IPS-15b (cell line): ENCODE results near the gene NTNG1.

Source experiments
- H3K27me3 ChIP-seq: one replicate; pipeline ENCODE4 v1.6.1; 2013; ENCODE audit warnings: low read length; ENCODE audit not compliant: control insufficient read depth, insufficient read depth
- H3K36me3 ChIP-seq: one replicate; pipeline ENCODE4 v1.6.1; 2013; ENCODE audit warnings: low read length; ENCODE audit not compliant: control insufficient read depth, insufficient read depth
- H3K4me1 ChIP-seq: one replicate; pipeline ENCODE4 v1.6.1; 2013; ENCODE audit warnings: mild to moderate bottlenecking, low read length; ENCODE audit not compliant: control insufficient read depth, insufficient read depth
- H3K4me3 ChIP-seq: one replicate; pipeline ENCODE4 v1.5.1; 2013; ENCODE audit warnings: low read depth, low read length
- H3K9ac ChIP-seq: one replicate; pipeline ENCODE4 v1.6.1; 2013; ENCODE audit warnings: low read depth, mild to moderate bottlenecking, low read length
- H3K9me3 ChIP-seq: one replicate; pipeline ENCODE4 v1.6.1; 2013; ENCODE audit warnings: mild to moderate bottlenecking, low read length; ENCODE audit not compliant: control insufficient read depth, insufficient read depth

NTNG1 gene

DNA sequence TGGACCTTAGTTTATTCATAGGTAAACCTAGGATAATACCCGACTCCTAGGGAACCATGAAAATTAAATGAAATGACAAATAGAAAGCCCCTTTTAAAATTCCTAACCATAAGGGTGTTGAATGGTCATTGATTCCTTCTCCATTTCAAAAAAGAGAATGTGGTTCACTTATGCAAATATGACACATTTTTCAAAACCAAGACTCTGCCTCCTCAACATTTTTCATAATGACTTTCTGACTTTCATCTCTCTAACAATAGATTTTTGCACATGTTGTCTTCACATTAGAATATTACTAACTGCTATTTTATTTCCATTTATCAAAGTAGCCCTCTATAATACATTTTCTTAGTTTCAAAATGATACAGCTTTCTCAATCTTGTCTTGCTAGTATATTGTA is 169.1 kb downstream of the NTNG1 start:
- H3K4me1 ChIP-seq, result no peaks in the 10 kb centered on the region
- H3K4me3 ChIP-seq, result no peak overlapping the region
- no peaks in the 10 kb centered on the region for H3K27me3 ChIP-seq
- H3K9me3 ChIP-seq, result no peaks in the 10 kb centered on the region
- no peaks in the 10 kb centered on the region for H3K36me3 ChIP-seq
- no peak overlapping the region for H3K9ac ChIP-seq

DNA sequence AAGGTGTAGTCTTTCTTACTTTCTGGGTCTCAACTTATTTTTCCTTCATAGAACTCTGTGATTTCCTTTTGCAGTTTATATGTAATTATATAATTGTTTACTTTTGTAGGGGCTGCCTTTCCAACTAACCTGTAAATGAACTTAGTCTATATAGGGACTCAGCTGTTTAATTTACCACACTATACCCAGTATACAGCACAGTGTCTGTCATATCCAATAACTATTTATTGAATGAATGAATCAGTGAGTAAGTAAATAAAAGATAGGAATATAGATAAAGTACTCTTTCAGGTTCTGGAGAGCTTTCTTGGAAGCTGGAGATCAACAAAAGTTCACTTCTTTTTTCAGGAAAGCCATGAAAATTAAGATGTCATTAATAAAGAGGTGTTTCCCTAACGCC is 174.8 kb downstream of the NTNG1 start:
- H3K4me1 ChIP-seq, result no peaks in the 10 kb centered on the region
- no peaks in the 10 kb centered on the region for H3K36me3 ChIP-seq
- H3K4me3 ChIP-seq, result no peak overlapping the region
- no peak overlapping the region for H3K9ac ChIP-seq
- H3K27me3 ChIP-seq, result no peaks in the 10 kb centered on the region
- H3K9me3 ChIP-seq, result no peaks in the 10 kb centered on the region

DNA sequence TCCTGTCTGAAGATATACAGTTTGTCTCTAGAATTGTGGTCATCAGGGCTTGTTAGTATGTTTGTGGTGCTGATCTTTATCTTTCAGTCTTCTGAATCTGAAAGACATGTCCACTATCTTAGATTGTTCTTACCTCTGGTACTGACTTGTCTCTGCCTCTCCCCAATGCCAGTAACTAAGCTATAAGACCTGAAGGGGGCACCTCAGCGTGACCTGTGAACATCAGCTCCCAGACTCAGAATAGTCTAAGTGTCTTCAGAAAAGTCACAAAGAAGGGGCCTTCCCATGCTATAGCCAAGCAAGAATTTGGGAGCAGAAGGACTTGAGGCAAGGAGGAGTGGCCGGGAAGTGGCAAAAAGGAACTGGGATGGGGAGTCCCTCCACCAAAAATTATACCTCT is 178.1 kb downstream of the NTNG1 start:
- no peaks in the 10 kb centered on the region for H3K9me3 ChIP-seq
- H3K9ac ChIP-seq, result no peak overlapping the region
- H3K4me3 ChIP-seq, result no peak overlapping the region
- H3K36me3 ChIP-seq, result no peaks in the 10 kb centered on the region
- H3K4me1 ChIP-seq, result no peaks in the 10 kb centered on the region
- no peaks in the 10 kb centered on the region for H3K27me3 ChIP-seq

DNA sequence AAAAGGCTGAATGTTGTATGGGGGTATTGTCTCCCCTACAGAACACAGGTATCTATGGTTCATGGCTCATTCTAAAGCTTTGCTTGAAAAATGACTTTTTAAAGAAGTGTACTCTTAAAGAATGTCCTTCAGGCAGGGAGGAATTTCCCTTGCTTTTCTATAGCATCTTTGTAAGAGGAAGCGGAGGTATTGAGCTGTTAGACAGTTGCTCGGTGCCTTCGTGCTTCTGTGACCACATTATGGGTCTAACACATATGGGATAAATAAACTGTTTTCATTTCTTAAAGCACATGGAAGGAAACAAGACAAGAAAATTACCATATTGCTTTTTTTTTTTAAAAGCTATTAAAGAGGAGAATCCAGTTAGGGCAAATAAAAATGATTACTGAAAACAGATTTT is 182.9 kb downstream of the NTNG1 start:
- Histone ChIP-seq H3K4me3 (no peak overlapping the region), H3K36me3 (no peaks in the 10 kb centered on the region), H3K4me1 (no peaks in the 10 kb centered on the region), H3K9ac (no peak overlapping the region), H3K9me3 (no peaks in the 10 kb centered on the region), H3K27me3 (no peaks in the 10 kb centered on the region)

DNA sequence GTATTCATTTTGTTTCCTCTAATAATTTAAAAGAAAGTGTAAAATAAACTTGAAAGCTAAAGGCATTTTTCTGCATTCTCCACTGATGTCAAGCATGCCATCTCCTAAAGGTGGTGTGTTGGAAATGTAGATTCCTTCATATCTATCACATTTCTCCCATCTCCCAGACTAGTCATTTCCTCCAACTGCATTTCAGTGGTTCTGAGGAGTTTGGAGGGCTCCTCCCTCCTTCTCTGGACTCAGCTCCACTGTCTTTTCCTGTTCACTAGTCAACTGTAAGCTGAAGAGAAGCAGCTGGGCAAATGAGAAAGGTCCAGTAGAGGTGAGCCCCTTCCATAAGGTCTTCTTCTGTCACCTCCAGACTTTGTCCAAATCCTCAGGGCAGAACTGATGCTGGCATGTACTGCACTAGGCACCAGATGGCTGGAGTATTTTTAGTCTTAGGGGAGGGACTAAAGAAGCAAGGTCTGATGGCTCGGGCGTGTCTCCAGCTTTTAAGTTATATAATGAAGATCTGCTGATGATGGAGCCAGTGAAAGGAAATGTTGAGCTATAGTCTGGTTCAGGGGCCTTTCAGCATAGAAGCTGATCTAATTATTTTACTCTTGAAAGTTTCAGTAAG is 186.1 kb downstream of the NTNG1 start:
- Histone ChIP-seq H3K9me3 (no peaks in the 10 kb centered on the region), H3K4me3 (no peak overlapping the region), H3K9ac (no peak overlapping the region), H3K27me3 (no peaks in the 10 kb centered on the region), H3K36me3 (no peaks in the 10 kb centered on the region), H3K4me1 (no peaks in the 10 kb centered on the region)

DNA sequence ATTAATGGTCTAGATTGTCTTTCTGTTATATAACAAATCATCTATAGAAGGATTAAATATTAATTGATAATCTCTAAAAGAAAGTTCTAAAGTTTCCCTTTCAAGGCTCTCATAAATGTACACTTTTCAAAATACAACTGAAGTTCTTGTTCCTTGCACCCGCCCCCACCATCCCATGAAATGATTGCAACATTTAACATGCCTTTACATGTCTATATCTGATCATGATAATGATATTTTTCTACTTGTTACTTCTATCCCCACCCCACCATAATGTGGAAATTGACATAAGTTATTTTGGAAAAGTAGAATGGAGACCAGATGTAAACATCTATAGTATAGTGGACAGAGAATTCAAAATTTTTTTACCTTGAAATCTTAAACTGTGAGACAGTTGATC is 186.6 kb downstream of the NTNG1 start:
- Histone ChIP-seq H3K36me3 (no peaks in the 10 kb centered on the region), H3K9me3 (no peaks in the 10 kb centered on the region), H3K4me3 (no peak overlapping the region), H3K4me1 (no peaks in the 10 kb centered on the region), H3K9ac (no peak overlapping the region), H3K27me3 (no peaks in the 10 kb centered on the region)

DNA sequence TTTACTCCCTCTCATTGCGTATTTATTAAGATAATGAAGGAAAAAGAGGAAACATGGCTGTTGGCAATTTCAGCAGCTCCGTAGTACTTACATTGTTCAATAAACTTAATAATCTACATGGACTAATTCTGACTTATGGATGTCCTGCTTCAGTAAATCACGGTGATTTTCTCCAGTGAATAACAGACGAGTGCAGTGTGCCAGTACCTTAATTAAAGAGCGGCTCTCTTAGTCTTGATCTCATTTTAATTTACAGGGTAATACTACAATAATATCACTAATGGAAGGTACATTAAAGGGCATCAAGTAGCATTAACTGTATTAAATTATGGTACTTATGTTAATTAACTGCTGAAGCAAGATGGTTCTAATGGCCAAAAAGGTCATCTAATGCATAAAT is 187.2 kb downstream of the NTNG1 start:
- H3K4me1 ChIP-seq, result no peaks in the 10 kb centered on the region
- H3K9me3 ChIP-seq, result no peaks in the 10 kb centered on the region
- H3K27me3 ChIP-seq, result no peaks in the 10 kb centered on the region
- no peak overlapping the region for H3K4me3 ChIP-seq
- H3K36me3 ChIP-seq, result no peaks in the 10 kb centered on the region
- no peak overlapping the region for H3K9ac ChIP-seq

DNA sequence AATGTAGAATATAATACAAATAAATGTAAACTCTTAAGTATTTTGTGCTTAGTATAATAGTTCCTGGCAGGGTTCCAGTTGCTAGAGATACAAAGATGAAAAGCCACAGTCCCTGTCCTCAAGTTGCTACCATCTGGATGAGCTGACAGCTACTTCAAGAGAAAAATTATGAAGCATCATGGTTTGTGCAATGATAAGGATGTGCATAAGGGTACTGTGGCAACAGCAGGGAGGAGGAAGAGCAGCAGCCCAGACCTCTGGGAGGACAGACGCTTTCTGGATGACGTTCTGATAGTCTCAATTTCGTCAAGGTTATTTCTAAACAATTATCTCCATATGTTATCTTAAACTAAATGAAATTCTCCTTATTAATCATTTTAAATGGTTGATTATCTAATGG is 198.9 kb downstream of the NTNG1 start:
- H3K9ac ChIP-seq, result no peak overlapping the region

DNA sequence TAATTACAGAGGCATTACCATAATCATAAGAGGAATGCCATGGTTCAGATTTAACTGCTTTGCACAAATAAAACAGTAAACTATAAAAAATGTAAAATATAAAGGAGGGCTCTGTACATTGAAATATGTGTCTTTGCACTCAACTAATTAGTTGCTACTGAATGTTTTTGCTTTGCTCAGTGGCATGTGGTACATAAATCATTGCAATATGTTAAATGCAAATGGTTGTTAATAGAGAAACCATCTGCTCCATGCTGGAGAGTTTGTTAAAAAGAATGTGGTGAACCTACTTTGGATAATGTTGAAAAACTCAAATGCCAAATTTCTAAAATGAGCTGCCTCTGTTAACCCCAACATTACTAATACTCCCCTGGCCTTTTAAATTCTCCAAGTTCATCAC is 201.5 kb downstream of the NTNG1 start:
- no peaks in the 10 kb centered on the region for H3K4me1 ChIP-seq
- H3K36me3 ChIP-seq, result no peaks in the 10 kb centered on the region
- H3K9me3 ChIP-seq, result no peaks in the 10 kb centered on the region
- no peak overlapping the region for H3K9ac ChIP-seq
- no peaks in the 10 kb centered on the region for H3K27me3 ChIP-seq
- H3K4me3 ChIP-seq, result no peak overlapping the region

More for the DNA sequence above, 198.9 kb downstream of the NTNG1 start:
- Histone ChIP-seq H3K4me1 (no peaks in the 10 kb centered on the region), H3K4me3 (no peak overlapping the region), H3K36me3 (no peaks in the 10 kb centered on the region), H3K27me3 (no peaks in the 10 kb centered on the region), H3K9me3 (no peaks in the 10 kb centered on the region)

DNA sequence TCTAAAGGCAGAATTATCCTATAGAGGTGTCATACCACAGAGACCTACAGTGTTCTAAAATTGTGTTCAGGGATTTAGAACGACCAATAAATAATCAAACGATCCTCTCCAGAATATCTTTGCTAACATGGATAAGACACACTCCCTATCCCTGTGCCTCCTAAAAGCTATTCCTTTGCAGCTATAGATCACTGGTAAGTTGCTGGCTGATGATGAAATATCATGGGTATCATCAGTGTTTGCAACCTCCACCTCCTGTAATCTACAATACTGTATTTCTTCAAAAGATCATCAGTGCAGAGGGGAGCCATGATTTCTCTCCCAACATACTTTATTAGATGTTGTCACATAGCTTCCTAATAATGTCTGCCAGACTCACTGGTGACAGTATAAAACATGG is 201.9 kb downstream of the NTNG1 start:
- Histone ChIP-seq H3K4me1 (no peaks in the 10 kb centered on the region), H3K36me3 (no peaks in the 10 kb centered on the region), H3K9ac (no peak overlapping the region), H3K27me3 (no peaks in the 10 kb centered on the region), H3K4me3 (no peak overlapping the region), H3K9me3 (no peaks in the 10 kb centered on the region)

DNA sequence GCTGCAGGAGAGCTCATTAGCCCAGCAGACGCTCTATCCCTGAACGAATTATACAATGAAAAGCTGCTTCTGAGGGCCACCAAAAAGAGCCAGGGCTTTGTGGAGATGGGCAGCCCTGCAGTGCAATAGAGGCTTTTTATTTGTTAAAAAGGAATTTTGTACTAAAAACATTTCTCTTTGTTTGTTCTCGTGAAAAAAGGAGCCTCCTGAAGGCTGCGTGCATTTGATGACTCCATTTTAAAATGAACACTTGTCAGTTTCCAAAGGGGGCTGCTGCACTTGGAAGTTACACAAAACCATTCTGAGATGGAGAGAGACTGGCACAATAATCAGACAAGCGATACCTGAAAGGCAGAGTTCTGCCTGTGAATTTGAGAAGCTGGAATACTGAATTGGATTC is 202.8 kb downstream of the NTNG1 start:
- Histone ChIP-seq H3K9ac (no peak overlapping the region), H3K4me3 (no peak overlapping the region), H3K9me3 (no peaks in the 10 kb centered on the region), H3K4me1 (no peaks in the 10 kb centered on the region), H3K36me3 (no peaks in the 10 kb centered on the region), H3K27me3 (no peaks in the 10 kb centered on the region)

DNA sequence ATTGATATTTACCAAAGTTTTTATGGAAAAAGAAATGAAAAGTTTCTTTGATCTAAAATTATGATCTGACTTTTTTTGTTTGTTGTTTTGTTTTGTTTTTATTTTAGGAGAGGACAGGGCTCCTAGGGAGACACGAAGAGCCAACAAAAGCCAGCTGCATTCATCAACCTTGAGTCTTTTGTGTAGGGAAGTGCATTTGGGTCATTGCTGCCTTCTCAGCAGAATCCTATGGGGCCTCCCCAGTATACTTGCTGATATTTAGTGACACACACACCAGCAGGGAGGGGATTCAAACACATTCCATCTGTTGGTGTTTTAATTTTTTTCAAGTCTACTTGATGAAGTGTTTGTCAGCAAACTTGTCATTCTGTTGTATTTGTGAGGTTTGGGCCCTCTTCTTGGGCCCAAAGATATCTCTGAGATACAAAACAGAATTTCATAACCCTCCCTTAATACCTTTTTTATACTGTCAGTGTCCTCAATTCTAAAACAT is 203.5 kb downstream of the NTNG1 start:
- Histone ChIP-seq H3K4me3 (no peak overlapping the region), H3K9ac (no peak overlapping the region), H3K36me3 (no peaks in the 10 kb centered on the region), H3K27me3 (no peaks in the 10 kb centered on the region), H3K9me3 (no peaks in the 10 kb centered on the region), H3K4me1 (no peaks in the 10 kb centered on the region)
